Ramos (cell line): Measurements from ENCODE around the gene POTEF.
"Not testable (repeated sequence)": the region's sequence is repeated elsewhere in the genome, so short reads cannot be mapped to it uniquely, and the experiment has no call there.

Source experiments
- in situ Hi-C: fragments of 300-500 bp; cut with MboI; formaldehyde crosslinking; loops from one replicate; pipeline ENCODE4 v1.14.3; 2022; ENCODE audit warnings: low sequenced_read_pairs; ENCODE audit not compliant: unreplicated experiment

Gene POTEF

GRCh38 chr2:130129120-130129829, at the start of gene POTEF:
Gene POTEF, minus strand, starts transcription at chr2:130129222. Its CDS starts 8,707 bp downstream, at chr2:130120515.
- in situ Hi-C loops = not testable (repeated sequence)

DNA sequence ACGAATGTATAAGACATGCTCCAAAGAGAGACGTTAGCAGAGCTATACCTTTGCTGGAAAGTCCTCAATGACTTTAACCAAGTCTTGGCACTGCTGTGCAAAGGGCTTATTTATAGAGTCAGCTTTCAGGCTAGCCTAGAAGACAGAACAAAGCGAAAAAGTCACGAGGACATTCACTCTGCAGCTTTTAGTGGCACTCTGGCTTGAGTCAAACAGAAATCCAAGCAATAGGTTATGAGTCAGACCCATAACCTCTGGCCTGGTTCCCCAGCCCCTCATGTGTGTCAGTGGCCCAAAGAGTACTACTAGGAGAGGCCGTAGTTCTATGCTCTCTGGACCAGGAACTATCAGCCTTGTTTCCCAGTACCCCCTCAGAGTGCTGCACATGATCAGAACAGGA, 45.8 kb upstream of the POTEF start:
- in situ Hi-C loops = not testable (repeated sequence)

- in situ Hi-C loops = no loop called here
These were observed 40.9 kb upstream of the POTEF start for GRCh38 chr2:130169896-130170295.

DNA sequence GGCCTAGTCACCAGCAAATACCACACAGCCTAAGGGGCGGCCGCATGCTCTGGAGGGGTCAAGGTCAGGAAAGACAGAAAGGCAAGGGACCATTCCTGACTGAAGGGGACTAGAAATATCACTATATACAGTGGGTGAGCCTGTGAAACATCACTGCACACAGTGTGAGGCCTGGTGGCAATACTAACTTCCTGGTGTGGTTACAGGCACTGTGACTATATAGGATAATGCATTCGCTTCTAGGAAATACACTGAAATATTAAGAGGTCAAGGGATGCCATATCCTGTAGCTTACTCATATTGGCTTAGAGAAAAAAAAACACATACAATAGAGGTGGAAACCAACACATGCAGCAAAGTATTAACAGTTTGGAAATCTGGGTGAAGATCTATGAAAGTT, 40.1 kb upstream of the POTEF start:
- in situ Hi-C loops = not testable (repeated sequence)

DNA sequence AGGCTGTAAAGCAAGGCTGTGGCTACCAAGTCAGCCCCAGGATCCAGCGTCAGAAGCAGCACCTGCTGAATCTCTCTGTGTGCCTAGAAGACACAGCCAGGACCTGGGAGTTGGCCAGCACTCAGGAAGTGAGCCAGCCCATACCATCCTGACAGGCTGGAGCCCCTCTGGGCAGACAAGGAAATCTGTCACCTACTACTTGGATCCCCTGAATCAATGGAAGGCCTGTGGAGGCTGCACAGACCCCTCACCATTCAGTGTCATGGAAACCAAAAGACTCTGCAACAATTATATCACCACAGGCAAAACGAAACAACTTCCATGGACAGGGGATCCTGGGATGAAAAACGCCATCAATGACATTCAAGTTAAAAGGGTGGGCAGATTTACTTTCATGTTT, 37.6 kb upstream of the POTEF start:
- in situ Hi-C loops = not testable (repeated sequence)

DNA sequence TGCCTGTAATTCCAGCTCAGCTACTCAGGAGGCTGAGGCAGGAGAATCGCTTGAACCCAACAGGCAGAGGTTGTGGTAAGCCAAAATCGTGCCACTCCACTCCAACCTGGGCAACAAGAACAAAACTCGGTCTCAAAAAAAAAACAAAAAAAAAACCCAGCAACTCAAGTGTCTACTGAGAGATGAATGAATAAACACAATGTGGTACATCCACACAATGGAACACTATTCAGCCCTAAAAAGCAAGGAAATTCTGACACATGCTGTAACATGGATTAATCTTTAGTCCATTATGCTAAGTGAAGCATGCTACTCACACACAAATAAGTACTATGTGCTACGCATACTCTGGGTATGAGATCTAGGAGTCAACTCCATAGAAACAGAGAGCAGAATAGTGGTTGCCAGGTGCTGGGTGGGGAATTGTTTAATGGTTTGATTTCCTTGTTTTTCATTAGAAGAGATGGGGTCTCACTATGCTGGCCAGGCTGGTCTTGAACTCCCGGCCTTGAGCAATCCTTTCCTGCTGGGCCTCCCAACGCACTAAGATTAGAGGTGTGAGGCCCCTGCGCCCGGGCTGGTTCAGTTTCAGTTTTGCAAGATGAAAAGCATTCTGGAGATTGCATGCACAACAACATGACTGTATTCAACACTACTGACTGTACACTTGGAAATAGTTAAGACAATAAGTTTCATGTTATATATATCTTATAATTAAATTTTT, 36.4 kb upstream of the POTEF start:
- in situ Hi-C loops = no loop called here

DNA sequence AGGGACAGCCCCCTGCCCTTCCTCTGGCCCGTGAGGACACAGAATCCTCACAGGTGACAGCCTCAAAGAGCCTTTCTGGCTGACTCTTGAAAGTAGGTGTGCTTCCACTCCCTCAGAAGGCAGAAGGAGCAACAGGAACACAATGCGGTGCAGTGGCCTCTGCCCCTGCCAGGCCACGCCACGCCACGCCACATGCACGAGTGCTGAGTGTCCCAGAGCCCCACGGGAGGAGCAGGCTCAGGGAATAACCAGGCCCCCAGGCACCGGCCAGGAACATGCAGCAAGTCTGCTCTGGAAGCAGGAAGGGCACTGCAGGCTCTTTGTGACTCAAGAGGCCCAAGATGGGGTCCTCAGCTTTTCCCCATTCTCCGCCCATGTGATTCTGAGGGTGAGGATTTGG, 33.9 kb upstream of the POTEF start:
- in situ Hi-C loops = no loop called here

GRCh38 chr2:130162486-130162885, 33.5 kb upstream of the POTEF start:
- in situ Hi-C loops = not testable (repeated sequence)

DNA sequence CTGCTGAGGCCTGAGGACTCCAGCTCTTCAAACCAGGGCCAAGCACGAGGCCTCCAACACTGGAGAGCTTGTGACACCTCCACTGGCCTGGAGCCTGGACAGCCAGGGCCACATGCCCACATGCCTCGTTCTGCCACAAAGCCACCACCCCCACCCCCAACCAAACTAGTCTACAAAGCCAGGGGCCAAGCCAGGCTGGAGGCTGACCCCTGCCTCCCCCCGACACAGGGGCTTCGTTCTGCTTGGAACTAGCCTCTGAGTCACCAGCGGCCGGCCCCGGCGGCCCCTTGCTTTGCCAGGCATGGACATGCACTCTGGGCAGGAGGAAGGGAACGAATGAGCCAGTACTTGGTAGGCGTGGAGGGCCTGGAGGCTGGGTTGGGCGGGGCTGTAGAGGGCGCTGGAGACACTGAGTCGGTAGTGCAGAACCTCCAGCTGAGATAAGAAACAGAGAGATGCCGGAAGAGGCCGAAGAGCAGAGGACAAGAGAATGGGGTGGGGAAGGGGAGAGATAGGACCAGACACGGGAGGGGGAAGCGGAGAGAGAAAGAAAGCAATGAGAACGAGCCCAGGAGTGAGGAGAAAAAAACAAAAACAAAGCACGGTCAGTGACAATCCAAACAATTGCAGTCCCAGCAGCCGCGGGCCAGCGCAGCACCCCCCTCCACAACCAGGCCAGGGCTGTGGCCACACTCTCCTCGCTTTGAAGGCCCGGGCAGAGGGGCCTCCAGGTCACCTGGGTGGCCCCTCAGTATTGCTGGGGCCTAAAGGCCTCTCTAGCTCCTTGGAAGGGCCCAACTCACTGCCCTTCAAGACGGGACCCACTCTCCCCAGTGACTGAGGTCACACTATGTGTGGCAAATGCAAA, 32.0 kb upstream of the POTEF start:
- in situ Hi-C loops = not testable (repeated sequence)

GRCh38 chr2:130160131-130160530, 31.1 kb upstream of the POTEF start:
- in situ Hi-C loops = no loop called here

DNA sequence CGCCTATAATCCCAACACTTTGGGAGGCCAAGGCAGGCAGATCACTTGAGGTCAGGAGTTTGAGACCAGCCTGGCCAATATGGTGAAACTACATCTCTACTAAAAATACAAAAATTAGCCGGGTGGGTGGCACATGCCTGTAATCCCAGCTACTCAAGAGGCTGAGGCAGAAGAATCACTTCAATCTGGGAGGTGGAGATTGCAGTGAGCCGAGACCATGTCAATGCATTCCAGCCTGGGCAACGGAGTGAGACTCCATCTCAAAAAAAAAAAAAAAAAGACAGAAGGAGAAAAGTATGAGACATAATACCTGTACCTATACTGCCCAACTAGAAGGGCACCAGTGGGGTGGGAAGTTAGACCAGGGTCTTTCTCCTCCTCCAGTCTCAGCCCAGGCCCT, 30.4 kb upstream of the POTEF start:
- in situ Hi-C loops = not testable (repeated sequence)

GRCh38 chr2:130158631-130159030, 29.6 kb upstream of the POTEF start:
- in situ Hi-C loops = no loop called here

GRCh38 chr2:130157825-130158514, 28.9 kb upstream of the POTEF start:
- in situ Hi-C loops = not testable (repeated sequence)

DNA sequence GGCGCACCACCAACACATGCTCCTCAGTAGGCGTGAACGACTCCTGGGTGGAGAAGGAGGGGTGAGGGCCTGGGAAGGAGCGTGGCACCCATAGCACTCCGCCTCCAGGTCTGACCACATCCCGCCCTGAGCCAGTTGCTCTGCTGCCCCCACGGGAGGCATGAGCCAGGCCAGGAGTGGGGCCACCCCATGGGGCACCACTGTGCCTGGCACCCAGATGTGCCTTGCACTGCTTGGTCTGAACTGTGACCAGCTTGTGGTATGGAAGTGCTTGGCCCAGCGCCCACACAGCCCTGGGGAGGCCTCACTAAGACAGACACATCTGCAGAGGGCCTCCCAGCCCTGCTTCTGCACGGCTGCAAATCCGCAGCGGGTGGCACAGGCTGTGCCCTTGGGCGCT, 28.3 kb upstream of the POTEF start:
- in situ Hi-C loops = not testable (repeated sequence)

DNA sequence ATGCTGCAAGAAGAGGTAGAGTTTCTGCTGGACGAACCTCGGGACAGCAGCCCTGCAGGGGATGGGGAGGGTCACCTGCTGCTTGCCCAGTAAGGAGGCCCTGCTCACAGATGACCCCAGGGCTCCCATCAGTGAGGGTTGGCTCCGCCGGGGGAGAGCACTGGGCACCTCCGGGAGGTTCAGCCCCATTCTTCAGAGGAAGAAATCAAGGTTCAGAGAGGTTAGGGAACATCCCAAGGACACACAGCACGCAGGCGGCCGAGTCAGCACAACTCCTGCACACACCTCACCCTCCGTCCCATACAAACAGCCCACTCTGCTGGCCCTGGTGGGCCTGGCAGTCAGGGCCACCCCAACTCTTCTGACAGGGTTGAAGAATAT, 27.6 kb upstream of the POTEF start:
- in situ Hi-C loops = no loop called here

- in situ Hi-C loops = not testable (repeated sequence)
These were observed 27.1 kb upstream of the POTEF start for GRCh38 chr2:130155956-130156623.

DNA sequence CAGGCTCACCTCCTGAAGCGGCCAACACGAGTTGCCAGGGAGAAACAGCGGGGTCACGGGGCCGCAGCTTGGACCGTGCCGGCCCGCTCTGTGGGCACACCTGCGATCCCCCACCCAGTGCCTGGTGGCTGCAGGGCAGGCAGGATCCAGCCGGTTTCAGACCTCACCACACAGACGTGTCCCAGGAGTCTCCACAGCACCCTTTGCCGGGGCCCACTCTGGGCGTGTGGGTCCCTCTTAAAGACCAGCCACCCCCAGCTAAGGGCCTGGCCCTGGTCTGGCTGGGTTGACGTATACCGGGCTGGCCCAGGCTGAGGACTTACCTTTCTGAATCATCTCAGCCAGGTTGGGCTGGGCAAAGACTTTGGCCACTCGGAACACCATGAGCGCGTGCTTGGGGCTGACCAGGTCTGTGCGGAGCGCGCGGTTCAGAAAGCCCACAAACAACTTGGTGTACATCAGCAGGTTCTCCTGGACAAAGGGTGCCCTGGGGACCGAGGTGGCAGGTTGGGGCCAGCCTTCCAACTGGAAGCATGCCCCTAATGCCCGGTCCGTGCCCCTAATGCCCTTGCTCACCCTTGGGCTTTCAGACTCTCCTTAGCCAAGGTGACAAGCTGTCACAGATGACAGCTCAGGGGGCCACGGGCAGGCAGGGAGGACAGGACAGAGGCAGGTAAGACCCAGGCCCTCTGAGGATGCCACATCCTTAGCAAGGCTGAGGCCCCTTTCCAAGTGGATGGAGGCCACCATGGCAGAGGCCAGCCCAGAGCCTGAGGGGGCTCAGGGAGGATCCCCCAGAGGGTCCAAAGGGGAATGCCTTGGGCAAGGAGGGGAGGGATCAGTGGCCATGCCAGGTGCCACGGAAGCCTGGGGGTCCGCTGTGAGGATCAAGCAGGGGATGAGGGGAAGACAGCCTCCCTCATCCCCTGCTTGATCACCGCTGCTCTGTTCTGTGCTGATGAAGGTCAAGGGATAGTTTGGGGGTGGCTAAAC, 26.0 kb upstream of the POTEF start:
- in situ Hi-C loops = no loop called here

DNA sequence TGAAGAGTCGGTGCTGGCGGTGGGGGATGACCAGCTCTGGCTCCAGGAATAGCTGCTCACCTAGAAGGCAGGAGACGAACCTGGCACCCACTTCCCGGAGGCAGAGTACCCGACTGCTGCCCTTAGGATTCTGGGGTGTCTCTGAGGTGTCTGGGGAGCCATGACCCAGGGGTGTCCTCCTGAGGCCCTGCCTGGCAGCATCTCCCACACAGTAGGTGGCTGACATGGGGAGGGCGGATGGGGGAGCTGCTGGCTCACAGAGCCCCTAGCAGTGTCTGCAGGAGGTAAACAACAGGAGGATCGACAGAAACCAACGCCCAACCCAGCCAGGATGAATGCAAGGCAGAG, 25.4 kb upstream of the POTEF start:
- in situ Hi-C loops = not testable (repeated sequence)
